NCI-H2081 (cell line): ENCODE results near the gene MROH7.
A peak's percentile ranks its signal among the peaks of the same experiment; 100 is the strongest.

Experiments
- DNase-seq, 2 experiments: peaks; one replicate each; lab custom pipeline; 2025; lab: John Stamatoyannopoulos, UW

The MROH7 gene

DNA sequence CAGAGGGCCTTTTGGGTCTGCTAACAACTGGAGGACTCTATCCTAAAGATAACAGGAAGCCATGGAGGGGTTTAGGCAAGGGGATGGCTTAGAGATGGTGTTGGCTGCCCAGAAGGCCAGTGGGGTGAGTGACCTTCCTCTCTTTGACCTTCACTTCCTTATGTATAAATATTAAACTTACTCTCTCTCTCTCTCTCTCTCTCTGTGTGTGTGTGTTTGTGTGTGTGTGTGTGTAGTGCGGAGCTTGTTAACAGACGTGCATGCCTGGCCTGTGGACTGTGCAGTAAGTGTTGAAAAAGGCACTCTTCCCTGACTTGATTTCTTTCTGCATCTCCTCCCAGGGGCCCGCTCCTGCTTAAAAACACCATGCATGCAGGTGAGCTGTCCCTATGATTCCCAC is 10.0 kb downstream of the MROH7 start:
- no peak for DNase-seq

DNA sequence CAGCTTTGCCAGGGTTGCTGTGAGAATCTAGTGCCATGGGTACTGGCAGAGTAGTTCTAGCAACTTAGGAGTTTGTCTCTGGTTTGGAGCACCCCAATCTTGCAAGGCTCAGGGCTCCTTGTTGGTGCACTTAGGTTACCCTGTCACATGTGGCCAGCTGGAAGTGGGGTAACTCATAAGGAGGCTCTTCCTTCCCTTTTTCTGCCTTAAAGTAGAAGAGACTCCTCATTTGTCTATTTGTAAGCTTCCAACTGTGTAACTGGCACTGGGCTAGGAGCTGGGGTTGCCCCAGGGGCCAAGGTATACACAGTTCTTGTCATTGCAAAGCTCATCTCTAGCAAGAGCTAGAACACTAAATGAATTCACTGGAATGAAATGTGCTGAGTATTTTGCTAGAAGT is 10.6 kb downstream of the MROH7 start:
- no peak for DNase-seq

DNA sequence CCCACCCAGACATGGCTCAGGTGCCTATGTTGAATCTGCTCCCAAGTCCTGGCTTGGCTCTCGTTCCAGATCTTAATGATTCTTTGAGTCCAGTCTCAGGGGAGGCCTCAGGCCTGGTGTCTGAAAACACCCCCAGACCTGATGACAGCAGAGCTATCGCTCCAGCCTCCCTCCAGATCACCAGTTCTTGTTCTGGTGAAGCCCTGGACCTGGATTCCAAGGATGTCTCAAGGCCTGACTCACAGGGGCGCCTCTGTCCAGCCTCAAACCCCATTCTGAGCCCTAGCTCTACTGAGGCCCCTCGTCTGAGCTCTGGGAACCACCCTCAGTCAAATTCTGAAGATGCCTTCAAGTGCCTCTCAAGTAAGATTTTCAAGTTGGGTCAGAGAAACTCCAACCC is 11.4 kb downstream of the MROH7 start:
- DNase-seq, result no peak

DNA sequence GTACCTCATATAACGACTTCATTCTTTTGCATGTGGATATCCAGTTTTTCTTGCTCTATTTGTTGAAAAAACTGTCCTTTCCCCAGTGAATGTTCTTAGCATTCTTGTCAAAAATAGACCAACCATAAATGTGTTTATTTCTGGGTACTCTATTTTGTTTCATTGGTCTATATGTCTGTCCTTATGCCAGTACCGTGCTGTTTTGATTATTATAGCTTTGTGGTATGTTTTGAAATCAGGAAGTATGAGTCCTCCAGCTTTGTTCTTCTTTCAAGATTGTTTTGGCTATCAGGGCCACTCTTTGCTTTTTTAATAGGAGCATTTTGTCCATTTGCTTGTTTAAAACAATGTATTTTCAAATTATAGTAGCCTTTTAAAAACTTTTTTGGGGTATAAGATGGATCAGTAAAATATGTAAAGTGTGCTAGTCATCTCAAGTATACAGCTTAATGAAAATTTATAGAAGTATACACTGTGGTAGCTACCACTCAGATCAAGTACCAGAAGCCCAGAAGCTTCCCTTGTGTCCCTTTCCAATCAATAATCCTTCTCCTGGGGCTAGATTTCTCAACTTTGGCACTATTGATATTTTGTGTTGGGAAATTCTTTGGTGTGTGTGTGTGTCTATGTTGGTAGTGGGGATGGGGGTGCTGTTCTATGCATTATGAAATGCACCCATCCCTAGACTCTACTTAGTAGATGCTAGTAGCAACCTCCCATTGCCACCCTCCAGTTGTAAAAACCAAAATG is 16.8 kb downstream of the MROH7 start:
- no peak for DNase-seq

DNA sequence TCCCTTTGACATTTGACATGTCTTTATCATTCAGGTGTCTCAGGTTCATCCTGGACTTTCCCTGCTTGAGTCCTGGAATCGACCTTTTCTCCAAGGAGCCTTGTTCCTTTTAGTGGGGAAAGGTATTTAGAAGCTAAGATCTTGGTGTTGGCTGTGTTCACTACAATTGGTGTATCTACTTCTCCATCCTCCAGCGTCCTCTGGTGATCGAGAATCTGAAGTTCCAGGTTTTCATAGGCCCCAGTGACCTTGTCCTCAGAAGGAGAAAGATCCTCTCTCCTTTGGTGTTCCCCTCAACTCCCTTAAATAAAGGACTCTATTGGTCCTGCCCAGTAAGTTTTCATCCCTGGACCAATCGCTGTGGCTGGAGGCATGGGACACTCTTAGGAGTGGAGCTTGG is 22.1 kb downstream of the MROH7 start:
- DNase-seq, result no peak

DNA sequence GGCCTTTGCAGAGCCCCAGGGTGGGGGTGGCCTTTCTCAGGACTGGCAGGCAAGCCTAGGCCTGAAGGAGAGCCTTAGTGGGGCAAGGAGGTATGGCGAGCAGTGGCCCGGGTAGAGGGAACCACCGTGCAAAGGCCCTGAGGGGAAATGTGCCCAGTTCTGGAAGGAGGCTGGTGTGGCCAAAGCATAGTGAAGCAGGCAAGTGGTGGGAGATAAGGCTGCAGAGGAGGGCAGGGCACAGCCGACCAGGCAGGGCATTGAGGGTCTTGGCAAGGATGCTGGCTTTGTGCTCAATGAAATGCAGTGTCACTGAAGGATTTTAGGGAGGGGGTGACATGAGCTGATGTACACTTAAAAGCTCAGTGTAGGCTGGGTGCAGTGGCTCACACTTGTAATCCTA is 22.8 kb downstream of the MROH7 start:
- no peak for DNase-seq

DNA sequence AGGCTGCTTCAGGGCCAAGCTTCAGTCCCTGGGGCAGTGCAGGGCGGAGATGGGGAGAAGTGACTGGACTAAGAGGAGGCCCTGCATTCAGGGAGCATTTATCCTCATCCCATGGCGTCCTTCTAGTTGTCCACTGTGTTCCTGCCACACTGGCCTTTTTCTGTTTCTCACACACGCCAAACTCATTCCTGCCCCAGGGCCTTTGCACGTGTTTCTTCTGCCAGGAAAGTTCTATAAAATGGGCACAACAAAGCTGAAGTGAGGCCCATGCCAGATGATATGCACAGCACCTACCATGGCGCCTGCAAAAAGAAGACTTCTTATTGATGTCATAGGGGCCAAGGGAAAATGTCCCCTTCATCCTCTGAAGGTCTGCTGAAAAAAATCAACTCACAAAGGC is 24.3 kb downstream of the MROH7 start:
- DNase-seq, result no peak

DNA sequence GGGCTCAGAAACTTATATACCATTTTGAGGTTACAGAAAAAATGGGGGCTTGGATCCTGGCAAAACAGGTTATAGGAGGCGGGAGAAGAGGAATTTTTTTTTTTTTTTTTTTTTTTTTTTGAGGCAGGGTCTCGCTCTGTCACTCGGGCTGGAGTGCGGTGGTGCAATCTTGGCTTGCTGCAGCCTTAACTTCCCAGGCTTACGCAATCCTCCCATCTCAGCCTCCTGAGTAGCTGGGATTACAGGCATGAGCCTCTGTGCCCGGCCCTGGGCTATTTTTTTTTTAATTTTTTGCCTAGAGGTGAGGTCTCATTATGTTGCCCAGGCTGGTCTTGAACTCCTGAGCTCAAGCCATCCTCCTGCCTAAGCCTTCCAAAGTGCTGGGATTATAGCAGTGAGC is 24.7 kb downstream of the MROH7 start:
- no peak for DNase-seq

DNA sequence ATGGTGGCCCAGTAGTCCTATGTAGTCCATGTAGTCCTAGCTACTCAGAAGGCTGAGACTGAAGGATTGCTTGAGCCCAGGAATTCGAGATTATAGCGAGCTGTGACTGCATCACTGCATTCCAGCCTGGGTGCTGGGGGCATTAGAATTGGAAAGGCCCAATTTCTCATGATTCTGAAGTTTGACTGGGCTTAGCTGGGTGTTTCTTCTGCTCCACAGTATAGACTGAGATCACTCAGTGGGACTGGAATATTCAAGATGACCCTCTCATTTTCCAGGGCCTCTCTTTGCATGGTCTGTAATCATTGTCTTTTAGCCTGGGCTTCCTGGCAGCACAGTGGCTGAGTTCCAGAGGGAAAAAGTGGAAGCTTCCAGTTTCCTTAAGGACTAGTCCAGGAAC is 26.2 kb downstream of the MROH7 start:
- no peak for DNase-seq

DNA sequence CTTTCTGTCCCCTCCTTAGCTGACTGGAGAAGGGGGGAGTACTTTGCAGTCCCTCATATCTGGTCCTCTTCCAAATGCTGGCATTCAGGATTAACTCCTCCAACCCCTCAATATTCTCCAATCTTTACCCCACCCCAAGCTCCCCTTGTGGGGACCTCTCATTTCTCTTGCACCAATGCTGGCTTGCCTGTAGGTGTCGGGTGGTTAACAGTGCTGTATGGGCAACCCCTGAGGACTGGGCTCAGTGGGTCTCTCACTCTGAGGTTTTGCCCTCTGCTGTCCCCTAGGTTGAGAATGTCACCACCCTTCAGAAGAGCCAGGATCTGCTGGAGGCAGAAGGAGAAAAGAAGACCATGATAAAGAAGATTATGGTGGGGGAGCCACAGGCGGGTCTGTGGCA is 27.0 kb downstream of the MROH7 start:
- DNase-seq, result no peak

DNA sequence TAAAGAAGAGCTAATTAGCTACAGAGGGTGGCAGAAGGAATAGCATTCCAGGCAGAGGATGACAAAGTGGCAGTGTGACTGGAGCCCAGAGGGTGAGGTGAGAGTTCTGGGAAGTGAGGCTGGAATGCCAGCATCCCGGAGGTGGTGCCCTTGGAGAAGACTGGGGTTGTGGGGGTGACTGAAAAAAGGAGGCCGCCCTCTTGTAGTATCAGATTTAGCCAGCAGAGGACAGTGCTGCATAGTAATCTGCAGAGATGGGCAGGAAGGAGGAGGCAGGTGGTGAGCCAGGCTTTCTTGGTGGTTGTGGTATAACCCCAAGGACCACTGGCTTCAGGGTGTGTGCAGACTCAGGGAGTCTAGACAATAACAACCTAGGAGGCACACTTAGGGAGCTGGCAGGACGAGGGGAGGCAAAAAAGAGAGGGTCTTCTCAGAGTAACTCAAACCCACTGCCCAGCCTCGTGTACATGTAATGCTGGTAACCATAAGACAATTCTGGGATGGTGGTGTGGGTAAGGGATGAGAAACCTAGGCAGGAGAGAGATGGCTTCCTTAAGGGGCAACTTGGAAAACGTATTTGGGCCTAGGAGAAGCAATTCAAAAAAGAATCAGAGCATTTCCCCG is 30.5 kb downstream of the MROH7 start:
- DNase-seq, result peak; percentile 36 to 60

DNA sequence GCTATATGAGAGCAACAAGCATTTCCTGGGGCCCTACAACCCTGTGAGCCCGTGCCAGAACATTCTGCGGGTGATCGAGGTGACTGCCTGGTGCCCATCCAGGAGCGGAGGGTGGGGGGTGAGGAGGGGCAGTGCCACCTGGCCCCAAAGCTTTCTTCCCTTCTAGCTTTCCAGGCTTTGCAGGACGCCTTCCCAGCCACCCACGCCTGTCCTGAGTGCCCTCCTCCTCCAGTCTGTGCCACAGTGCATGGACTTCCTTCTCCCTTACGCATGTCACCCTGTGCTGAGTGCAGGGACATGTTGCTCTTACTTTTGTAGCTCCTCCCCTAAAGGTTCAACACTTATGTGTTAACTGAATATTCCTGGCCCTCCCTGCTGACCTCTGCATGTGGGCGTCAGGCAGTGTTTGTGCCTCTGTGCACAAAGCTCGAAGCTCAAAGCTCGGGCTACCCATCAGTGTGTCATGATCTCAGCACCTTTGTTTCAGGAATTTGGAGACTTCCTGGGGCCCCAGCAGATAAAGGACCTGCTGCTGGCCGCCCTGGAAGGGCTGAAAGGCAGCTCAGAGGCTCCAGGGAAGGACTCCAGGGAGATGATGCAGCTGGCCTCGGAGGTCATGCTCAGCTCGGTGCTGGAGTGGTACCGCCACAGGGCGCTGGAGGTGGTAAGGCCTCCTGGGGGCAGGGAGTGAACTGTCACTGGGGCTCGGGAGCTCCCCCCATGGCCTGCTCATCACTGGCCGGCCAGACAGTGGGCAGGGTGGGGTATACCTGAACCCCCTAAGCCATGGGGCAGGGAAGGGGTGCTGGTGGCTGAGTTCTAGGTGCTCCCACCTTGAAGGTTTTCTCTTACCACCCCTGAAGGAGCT is 37.4 kb downstream of the MROH7 start:
- DNase-seq, result no peak

DNA sequence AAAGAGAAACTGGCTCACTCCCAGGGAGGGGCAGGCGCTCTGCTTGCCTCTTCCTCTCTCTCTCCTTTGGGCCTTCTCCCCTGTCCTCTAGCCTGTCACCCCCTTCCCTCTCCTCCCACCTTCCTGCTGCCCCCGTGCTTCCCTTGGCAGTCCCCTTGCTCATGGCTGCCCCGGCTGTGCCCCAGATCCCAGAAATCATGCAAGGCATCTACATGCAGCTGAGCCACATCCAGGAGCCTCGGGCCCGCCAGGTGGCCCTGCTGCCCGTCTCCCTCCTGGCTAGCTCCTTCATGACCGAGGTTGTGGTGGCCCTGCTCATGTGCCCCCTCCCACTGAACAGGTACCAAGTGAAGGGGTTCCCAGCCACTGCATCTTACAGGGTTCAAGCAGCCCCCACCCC is 38.1 kb downstream of the MROH7 start:
- no peak for DNase-seq

DNA sequence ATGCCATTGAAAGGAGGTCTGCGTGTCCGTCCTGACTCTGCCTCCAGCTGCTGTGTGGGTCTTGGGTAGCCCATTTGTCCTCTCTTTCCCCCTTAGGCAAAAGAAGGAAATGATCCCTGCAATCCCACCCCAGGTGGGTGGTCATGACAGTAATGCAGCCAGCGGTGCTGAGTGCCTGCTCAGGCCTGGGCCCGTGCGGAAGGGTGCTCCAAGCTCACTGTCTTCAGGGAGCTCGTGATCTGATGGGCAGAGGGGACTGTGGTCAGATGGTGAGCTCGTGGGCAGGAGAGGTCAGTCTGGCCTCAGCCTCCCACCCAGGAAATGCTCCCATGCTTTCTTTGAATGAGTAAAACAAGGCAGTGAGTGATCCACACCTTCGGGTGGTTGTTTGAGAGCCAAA is 38.8 kb downstream of the MROH7 start:
- DNase-seq, result no peak

DNA sequence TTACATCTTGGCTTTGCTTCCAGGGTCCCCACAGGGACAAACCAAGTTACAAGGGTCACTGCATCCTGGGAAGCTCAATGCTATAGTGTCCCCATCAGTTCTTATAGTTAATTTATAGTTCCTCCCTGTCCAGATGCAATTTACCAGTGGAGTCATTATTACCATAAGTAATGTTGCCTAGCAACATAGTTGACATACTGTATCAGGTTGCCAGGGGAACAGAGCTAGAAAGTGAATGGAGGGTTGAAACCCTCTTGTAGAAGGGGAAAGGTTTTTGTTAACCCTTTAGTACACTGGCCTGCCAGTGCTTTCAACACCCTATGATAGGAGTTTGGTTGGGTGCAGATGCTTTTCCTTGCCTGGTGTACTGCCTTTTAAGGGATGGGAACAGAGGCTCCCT is 39.8 kb downstream of the MROH7 start:
- peak; percentile 63 to 73 for DNase-seq

DNA sequence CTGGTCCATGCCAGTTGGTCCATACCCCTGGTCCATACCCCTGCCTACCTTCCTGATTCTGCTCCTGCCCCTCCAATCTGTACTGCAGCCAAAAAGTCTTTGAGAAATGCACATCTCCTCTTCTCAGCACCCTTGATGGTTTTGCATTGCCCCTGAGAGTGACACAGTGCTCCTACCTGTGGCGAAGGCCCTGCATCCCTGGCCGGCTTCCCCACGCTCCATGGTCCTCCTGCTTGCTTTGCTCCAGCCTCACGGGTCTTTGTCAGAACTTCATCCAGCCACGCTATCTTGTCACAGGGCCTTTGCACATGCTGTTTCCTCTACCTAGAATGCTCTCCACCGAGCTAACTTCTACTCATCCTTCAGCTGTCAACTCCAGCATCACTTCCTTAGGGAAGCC is 41.9 kb downstream of the MROH7 start:
- DNase-seq, result no peak

DNA sequence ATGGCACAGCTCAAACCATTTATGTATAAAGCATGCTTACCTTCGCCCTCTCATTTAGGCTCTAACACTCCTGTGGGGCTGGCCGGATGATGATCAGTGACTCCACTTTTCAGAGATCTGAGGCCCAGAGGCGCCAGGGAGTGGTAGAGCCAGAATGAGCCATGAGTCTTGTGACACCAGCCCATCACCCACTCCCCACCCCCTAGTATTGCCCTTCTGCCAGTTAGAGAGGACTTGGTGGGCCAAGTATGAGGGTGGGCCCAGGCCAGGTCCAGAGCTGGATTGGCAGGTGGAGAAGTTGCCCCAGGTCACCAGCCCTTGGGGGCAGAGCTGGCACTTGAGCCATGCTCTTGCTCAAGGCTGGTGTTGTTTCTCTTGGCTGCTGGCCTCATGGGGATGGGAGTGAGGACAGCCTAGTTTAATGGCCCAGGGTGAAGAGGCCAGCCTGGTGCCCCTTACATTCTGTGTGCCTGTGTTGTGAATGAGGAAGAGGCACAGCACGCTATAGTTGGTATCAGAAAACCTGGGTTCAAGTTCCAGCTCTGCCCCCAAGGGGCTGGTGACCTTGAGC is 43.8 kb downstream of the MROH7 start:
- no peak for DNase-seq

DNA sequence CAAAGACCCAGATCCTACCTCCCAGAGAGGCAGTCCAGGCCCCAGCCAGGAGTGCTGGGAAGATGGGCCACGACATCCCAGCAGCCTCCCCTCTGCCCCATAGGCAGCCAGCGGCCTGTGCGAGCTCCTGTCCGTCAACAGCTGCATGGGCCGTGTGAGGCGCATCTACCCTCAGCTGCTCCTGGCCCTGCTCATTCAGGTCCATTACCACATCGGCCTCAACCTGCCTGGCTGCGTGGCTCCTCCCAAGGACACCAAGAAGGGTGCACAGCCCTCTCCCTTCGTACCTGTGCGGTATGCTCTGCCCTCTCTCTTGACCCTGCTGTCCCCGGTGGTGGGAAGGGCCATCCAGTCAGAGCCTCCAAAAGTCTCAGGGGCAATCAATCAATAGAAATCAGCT is 44.6 kb downstream of the MROH7 start:
- no peak for DNase-seq

DNA sequence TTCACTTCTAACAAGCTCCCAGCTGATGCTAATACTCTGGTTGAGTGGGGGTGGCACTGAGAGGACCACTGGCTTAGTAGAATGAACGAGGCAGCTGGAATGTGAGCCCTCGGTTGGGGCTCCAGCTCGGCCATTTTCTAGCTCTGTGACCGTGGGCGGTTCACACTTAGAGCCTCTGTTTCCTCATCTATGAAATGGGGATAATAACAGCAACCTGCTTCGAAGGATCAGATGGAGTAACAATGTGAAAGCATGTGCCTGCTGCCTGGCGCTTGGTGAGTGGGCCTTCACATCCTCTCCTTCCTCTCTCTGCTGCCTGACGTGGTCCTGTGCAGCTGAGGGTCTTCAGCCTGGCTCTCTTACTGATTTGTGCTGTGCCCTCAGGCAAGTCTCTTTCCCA is 53.2 kb downstream of the MROH7 start:
- DNase-seq, result no peak

DNA sequence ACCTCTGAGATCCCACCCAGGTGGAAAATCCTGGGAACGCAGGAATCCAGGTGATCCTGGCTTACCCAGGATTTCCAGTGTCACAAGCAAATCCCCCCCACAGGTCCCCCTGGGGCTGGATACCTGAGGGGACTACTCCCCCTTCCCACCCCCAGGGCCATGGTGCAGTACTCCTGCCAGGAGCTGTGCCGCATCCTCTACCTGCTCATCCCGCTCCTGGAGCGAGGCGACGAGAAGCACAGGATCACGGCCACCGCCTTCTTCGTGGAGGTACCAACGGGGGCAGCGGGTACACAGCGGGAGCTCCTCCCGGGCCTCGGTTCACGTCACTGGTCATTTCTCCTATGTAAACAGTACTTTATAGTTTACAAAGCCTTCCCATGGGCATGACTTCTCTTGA is 53.6 kb downstream of the MROH7 start:
- DNase-seq, result no peak

DNA sequence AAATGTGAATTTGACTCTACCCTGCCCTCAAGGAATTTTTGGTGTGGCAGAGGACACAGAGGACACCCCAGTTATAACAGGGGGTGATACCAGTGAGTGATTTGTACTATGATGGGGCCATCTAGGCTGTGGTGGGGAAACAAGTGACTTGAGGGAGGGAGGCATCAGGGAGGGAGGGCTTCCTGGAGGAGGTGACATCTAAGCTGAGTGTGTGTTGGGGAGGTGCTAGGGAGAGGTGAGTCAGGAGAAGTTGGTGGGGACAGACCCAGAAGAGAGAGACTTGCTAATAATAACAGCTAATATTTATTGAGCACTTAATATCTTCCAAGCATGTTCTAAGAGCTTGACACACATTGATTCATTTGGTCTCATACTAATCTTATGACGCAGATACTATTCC is 54.2 kb downstream of the MROH7 start:
- DNase-seq, result no peak

DNA sequence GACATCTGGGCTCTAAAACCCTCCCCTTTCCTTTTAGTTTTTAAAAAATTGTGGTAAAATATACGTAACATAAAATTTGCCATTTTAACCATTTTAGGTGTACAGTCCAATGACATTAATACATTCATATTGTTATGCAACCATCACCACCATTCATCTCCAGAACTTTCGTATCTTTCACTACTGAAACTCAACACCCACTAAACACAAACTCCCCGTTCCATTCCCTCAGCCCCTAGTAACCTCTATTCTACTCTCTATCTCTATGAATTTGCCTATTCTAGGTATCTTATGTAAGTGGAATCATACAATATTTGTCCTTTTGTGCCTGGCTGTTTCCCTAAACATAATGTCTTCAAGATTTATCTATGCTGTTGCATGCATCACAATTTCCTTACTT is 54.7 kb downstream of the MROH7 start:
- no peak for DNase-seq

DNA sequence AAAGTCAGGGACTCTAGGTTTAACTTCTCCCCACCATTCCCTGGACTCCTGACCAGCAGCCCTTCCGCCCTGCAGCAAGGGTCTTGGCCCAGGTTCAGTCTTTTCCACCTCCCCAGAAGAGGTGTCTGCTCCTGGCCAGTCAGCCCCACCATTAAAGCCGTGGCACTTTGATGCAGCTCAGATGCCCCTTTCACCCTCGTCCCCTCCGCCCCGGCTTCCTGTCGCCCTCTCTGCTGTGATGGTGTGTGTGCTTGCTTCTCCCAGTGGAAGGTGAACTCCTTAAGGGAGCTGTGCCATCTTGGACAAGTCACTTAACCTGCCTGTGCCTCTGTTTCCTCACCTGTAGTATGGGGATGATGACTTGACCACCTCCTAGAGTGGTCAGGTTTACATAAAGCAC is 56.3 kb downstream of the MROH7 start:
- DNase-seq, result no peak
